Vagina (tissue), 2 donors: Measurements from ENCODE around the gene PDE4D.

Experiments
- CTCF ChIP-seq, 3 experiments: fragments of 450-650 bp in 2 of 3; fragments of 200-600 bp in 1 of 3; sonication (generic) in 1 of 3; IDR thresholded peaks; one replicate each; pipeline ENCODE4 v1.5.1; 2017 to 2019; ENCODE audit warnings: antibody characterized with exemption in 3 of 3, mild to moderate bottlenecking in 2 of 3, moderate library complexity in 2 of 3
- POLR2A ChIP-seq, 2 donors: fragments of 450-650 bp; IDR thresholded peaks; one replicate each; pipeline ENCODE4 v1.6.1; 2017; ENCODE audit warnings: antibody characterized with exemption in 2 of 2, mild to moderate bottlenecking in 2 of 2, moderate library complexity in 2 of 2
- POLR2AphosphoS5 ChIP-seq, 2 donors: sonication (generic); formaldehyde crosslinking; IDR thresholded peaks; one replicate each; pipeline ENCODE4 v1.9.0; 2017; ENCODE audit warnings: antibody characterized with exemption in 2 of 2, mild to moderate bottlenecking in 2 of 2, low read depth in 1 of 2; ENCODE audit not compliant: insufficient read depth in 1 of 2

- TF ChIP-seq POLR2A (IDR thresholded peaks at IDR 0.05) (no peak), CTCF (IDR thresholded peaks at IDR 0.05) (no peak), POLR2AphosphoS5 (IDR thresholded peaks at IDR 0.05; ENCODE audit: insufficient read depth in 1 of 2, low read depth in 1 of 2) (no peak)
Measured at GRCh38 chr5:58969795-58970194, 923.7 kb downstream of the PDE4D start.
